Transverse colon (tissue), 4 donors: ENCODE measurements around the gene PNLDC1. TPM values are rescaled to one million over a fixed set of nuclear protein-coding genes. Genes with fewer than 3 reads are reported as not detected.

Experiments
- DNase-seq: peaks from one replicate; pipeline ENCODE4 v3.0.0-alpha.2; 2019
- H3K27ac ChIP-seq, 4 donors: fragments of 200-600 bp; sonication (generic); 2 replicates each; pipeline ENCODE4 v1.5.1; 2016 to 2018; ENCODE audit warnings: inconsistent platforms in 4 of 4
- H3K27me3 ChIP-seq: fragments of 200-600 bp; sonication (generic); 2 replicates; pipeline ENCODE4 v1.5.1; 2017; ENCODE audit warnings: inconsistent platforms
- H3K36me3 ChIP-seq, 4 donors: fragments of 200-600 bp; sonication (generic); 2 replicates each; pipeline ENCODE4 v1.5.1; 2017 to 2019; ENCODE audit warnings: inconsistent platforms in 4 of 4
- H3K4me1 ChIP-seq, 4 donors: fragments of 200-600 bp; sonication (generic); 2 replicates each; pipeline ENCODE4 v1.5.1; 2017 to 2020; ENCODE audit warnings: inconsistent platforms in 4 of 4
- H3K4me3 ChIP-seq, 4 donors: fragments of 200-600 bp; sonication (generic); 1 replicate in 1 of 4; 2 replicates in 3 of 4; pipeline versions ENCODE4 v1.5.1 to v1.6.1; 2017 to 2019; ENCODE audit warnings: inconsistent platforms in 4 of 4
- H3K9me3 ChIP-seq, 2 donors: fragments of 200-600 bp; sonication (generic); 2 replicates each; pipeline ENCODE4 v1.5.1; 2017 to 2019; ENCODE audit warnings: inconsistent platforms in 2 of 2
- CTCF ChIP-seq, 5 experiments: fragments of 200-600 bp in 3 of 5; fragments of 450-650 bp in 2 of 5; sonication (generic) in 3 of 5; IDR thresholded peaks; 1 replicate in 2 of 5; 2 replicates in 3 of 5; pipeline ENCODE4 v1.5.1; 2016 to 2017; ENCODE audit warnings: antibody characterized with exemption in 5 of 5, inconsistent platforms in 3 of 5, mild to moderate bottlenecking in 2 of 5, moderate library complexity in 1 of 5
- EP300 ChIP-seq: sonication (generic); formaldehyde crosslinking; IDR thresholded peaks from one replicate; pipeline ENCODE4 v1.6.1; 2017; ENCODE audit warnings: antibody characterized with exemption, low read depth
- POLR2A ChIP-seq: fragments of 450-650 bp; IDR thresholded peaks from one replicate; pipeline ENCODE4 v1.6.1; 2016; ENCODE audit warnings: antibody characterized with exemption, mild to moderate bottlenecking, moderate library complexity
- POLR2AphosphoS5 ChIP-seq, 3 donors: sonication (generic); formaldehyde crosslinking; IDR thresholded peaks; one replicate each; pipeline ENCODE4 v1.6.1; 2016; ENCODE audit warnings: antibody characterized with exemption in 3 of 3
- WGBS, 2 donors: methylation state at CpG; one replicate each; pipeline ENCODE4 v1.1.5; 2018; ENCODE audit warnings: low coverage in 1 of 2; 5-methylcytosine and 5-hydroxymethylcytosine counted together
- in situ Hi-C, 4 donors: fragments of 200-750 bp; cut with MboI; loops; one replicate each; pipeline versions ENCODE4 v1.15.0 to v1.15.1; 2017; ENCODE audit warnings: low sequenced_read_pairs in 3 of 4, low pct_ligation_motif_present in 1 of 4, low pct_unique_long_range_greater_than_20kb in 1 of 4
- intact Hi-C: fragments of 100-400 bp; cut with DNase I; formaldehyde crosslinking; loops from one replicate; pipeline ENCODE4 v1.15.1; 2023; ENCODE audit warnings: low total_unique reads
- total RNA-seq, 4 donors: library from RNA; depleted of rRNA; stranded (reverse); fragments of >200 nt; gene quantifications; one replicate each; pipeline ENCODE4 v1.1.0, GENCODE V29; 2016

PNLDC1 gene
- total RNA-seq, 4 donors from 2014 or later = 1.5 TPM; not detected in 3

- peaks cover 0 to 39% (median 17%) of the 10 kb centered on the region in 4 donors for H3K36me3 ChIP-seq
- in situ Hi-C loops (loop anchor here in 2 of 4 donors (25.0 kb wide), 1 partner anchor 90 kb away; the partner anchor contains the start of gene SOD2 (in 2 of the 2)), intact Hi-C loops (no loop called here)
- DNase-seq = peak; percentile 56
- H3K4me3 ChIP-seq = no peak overlapping the region
- no peaks in the 10 kb centered on the region for H3K9me3 ChIP-seq
- H3K4me1 ChIP-seq = peaks cover 0 to 30% (median 13%) of the 10 kb centered on the region in 4 donors
- WGBS, 2 donors = 27 to 63% methylated on average over 4 to 7 of the region's 7 CpGs
- peak in 1 of 3 donors; percentile 17 for TF ChIP-seq POLR2AphosphoS5 (IDR thresholded peaks at IDR 0.05)
- TF ChIP-seq POLR2A = peak; percentile 13
- TF ChIP-seq EP300 = no peak
- TF ChIP-seq CTCF (IDR thresholded peaks at IDR 0.05) = no peak
- H3K27me3 ChIP-seq = no peaks in the 10 kb centered on the region
- H3K27ac ChIP-seq = peak overlapping the region; percentile 68 to 81 (median 76)
Observed at GRCh38 chr6:159777240-159777904, 22.7 kb upstream of the PNLDC1 start.

DNA sequence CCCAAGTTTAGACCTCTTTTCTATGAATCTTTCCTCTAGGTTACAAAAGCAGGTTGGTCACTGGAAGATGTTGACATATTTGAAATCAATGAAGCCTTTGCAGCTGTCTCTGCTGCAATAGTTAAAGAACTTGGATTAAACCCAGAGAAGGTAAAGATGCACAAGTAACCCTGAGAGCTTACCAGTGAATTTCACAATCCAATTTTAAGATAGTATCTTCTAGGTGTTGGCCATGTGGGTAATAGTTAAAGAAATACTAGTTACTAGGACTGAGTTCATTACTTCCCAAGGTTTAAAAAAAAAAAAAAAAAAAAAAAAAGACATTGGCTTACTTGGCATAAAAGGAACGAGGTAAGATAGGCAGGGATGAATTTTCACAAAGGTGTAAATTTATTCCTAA, 21.9 kb upstream of the PNLDC1 start:
- peaks cover 0 to 47% (median 21%) of the 10 kb centered on the region in 4 donors for H3K36me3 ChIP-seq

GRCh38 chr6:159778542-159779103, 21.5 kb upstream of the PNLDC1 start:
- Histone ChIP-seq H3K4me1 (peaks cover 0 to 30% (median 13%) of the 10 kb centered on the region in 4 donors), H3K9me3 (no peaks in the 10 kb centered on the region), H3K36me3 (peaks cover 0 to 52% (median 24%) of the 10 kb centered on the region in 4 donors), H3K27me3 (no peaks in the 10 kb centered on the region), H3K27ac (peak overlapping the region in 3 of 4 donors; percentile 75 to 81 (median 76)), H3K4me3 (no peak overlapping the region)
- 61 to 63% methylated on average over 3 of the region's 3 CpGs for WGBS, 2 donors
- no peak for DNase-seq
- peak; percentile 9 for TF ChIP-seq POLR2A
- TF ChIP-seq POLR2AphosphoS5 (IDR thresholded peaks at IDR 0.05) = no peak
- intact Hi-C loops (no loop called here), in situ Hi-C loops (loop anchor here in 2 of 4 donors (25.0 kb wide), 1 partner anchor 91 kb away; the partner anchor contains the start of gene SOD2 (in 2 of the 2))

More for the DNA sequence above, 21.9 kb upstream of the PNLDC1 start:
- Histone ChIP-seq H3K27me3 (no peaks in the 10 kb centered on the region), H3K27ac (peak overlapping the region; percentile 68 to 81 (median 76)), H3K9me3 (no peaks in the 10 kb centered on the region), H3K4me1 (peaks cover 0 to 30% (median 13%) of the 10 kb centered on the region in 4 donors), H3K4me3 (no peak overlapping the region)
- TF ChIP-seq POLR2AphosphoS5 (IDR thresholded peaks at IDR 0.05) = no peak
- no peak for TF ChIP-seq POLR2A
- no peak for TF ChIP-seq EP300
- TF ChIP-seq CTCF (IDR thresholded peaks at IDR 0.05) = no peak
- in situ Hi-C loops (loop anchor here in 2 of 4 donors (25.0 kb wide), 1 partner anchor 91 kb away; the partner anchor contains the start of gene SOD2 (in 2 of the 2)), intact Hi-C loops (no loop called here)
- no peak for DNase-seq
- WGBS, 2 donors = 47 to 66% methylated on average over 1 of the region's 1 CpG

GRCh38 chr6:159788276-159788675, 11.8 kb upstream of the PNLDC1 start:
- 0 to 14% methylated on average over 1 to 15 of the region's 15 CpGs for WGBS, 2 donors
- Histone ChIP-seq H3K4me3 (peak overlapping the region; percentile 80 to 98 (median 82)), H3K4me1 (peaks cover 27 to 50% (median 38%) of the 10 kb centered on the region in 4 donors), H3K36me3 (peaks cover 0 to 41% (median 16%) of the 10 kb centered on the region in 4 donors), H3K27me3 (no peaks in the 10 kb centered on the region), H3K27ac (peak overlapping the region; percentile 92 to 100 (median 99)), H3K9me3 (no peaks in the 10 kb centered on the region)
- DNase-seq = no peak
- in situ Hi-C loops = loop anchor here in 2 of 4 donors (25.0 kb wide), 1 partner anchor 101 kb away; the partner anchor contains the start of gene SOD2 (in 2 of the 2)
- TF ChIP-seq POLR2A (no peak), EP300 (no peak), POLR2AphosphoS5 (IDR thresholded peaks at IDR 0.05) (no peak), CTCF (IDR thresholded peaks at IDR 0.05) (no peak)
- intact Hi-C loops = no loop called here
